B cell (primary cell): ENCODE measurements around the gene ONECUT1.
A peak's percentile ranks its signal among the peaks of the same experiment; 100 is the strongest.

Source experiments
- CTCF ChIP-seq: fragments of 200-600 bp; IDR thresholded peaks from one replicate; pipeline ENCODE4 v1.8.0; 2022; ENCODE audit warnings: antibody characterized with exemption, mild to moderate bottlenecking
- EZH2 ChIP-seq: IDR thresholded peaks from 2 replicates; pipeline ENCODE4 v1.6.1; 2012; ENCODE audit warnings: borderline replicate concordance, low read depth, mild to moderate bottlenecking, moderate library complexity, low read length; ENCODE audit not compliant: insufficient read depth, poor library complexity, severe bottlenecking

- TF ChIP-seq CTCF (no peak), EZH2 (peak; percentile 39)
Observed at GRCh38 chr15:52797625-52798501, 7.7 kb upstream of the ONECUT1 start.
